ENCODE results near the gene OR51B5. TPM values are rescaled to one million over a fixed set of nuclear protein-coding genes. Genes with fewer than 3 reads are reported as not detected.
"Not testable (repeated sequence)": the region's sequence is repeated elsewhere in the genome, so short reads cannot be mapped to it uniquely, and the experiment has no call there.

The OR51B5 gene
- total RNA-seq, 1 donor from 2014 or later = 0.34 TPM

- no peaks in the 10 kb centered on the region for H3K4me1 Mint-ChIP-seq (ENCODE audit: low read depth)
- H3K9me3 Mint-ChIP-seq (ENCODE audit: low read depth) = no peaks in the 10 kb centered on the region
- H3K4me3 Mint-ChIP-seq (ENCODE audit: low read depth) = no peak overlapping the region
- TF ChIP-seq CTCF (IDR thresholded peaks at IDR 0.05; ENCODE audit: unreplicated experiment) = no peak
- DNase-seq (ENCODE audit: low spot score, unreplicated experiment) = no peak
- H3K27me3 Mint-ChIP-seq = no peaks in the 10 kb centered on the region
- H3K36me3 Mint-ChIP-seq (ENCODE audit: insufficient read depth) = no peaks in the 10 kb centered on the region
- no peak overlapping the region for H3K27ac Mint-ChIP-seq
Measured at GRCh38 chr11:5363679-5364078, 20.4 kb upstream of the OR51B5 start.

- H3K9me3 Mint-ChIP-seq (ENCODE audit: low read depth) = no peaks in the 10 kb centered on the region
- H3K4me1 Mint-ChIP-seq (ENCODE audit: low read depth) = no peaks in the 10 kb centered on the region
- H3K27me3 Mint-ChIP-seq = no peaks in the 10 kb centered on the region
- TF ChIP-seq CTCF (IDR thresholded peaks at IDR 0.05; ENCODE audit: unreplicated experiment) = no peak
- H3K4me3 Mint-ChIP-seq (ENCODE audit: low read depth) = no peak overlapping the region
- no peaks in the 10 kb centered on the region for H3K36me3 Mint-ChIP-seq (ENCODE audit: insufficient read depth)
- DNase-seq (ENCODE audit: low spot score, unreplicated experiment) = no peak
- no peak overlapping the region for H3K27ac Mint-ChIP-seq
Measured at GRCh38 chr11:5362017-5362625, 18.8 kb upstream of the OR51B5 start.

GRCh38 chr11:5356031-5356430 is 12.7 kb upstream of the OR51B5 start:
- not testable (repeated sequence) for H3K4me1 Mint-ChIP-seq (ENCODE audit: low read depth); H3K36me3 Mint-ChIP-seq (ENCODE audit: insufficient read depth); H3K4me3 Mint-ChIP-seq (ENCODE audit: low read depth); H3K27me3 Mint-ChIP-seq; DNase-seq (ENCODE audit: low spot score, unreplicated experiment); H3K27ac Mint-ChIP-seq; H3K9me3 Mint-ChIP-seq (ENCODE audit: low read depth)

GRCh38 chr11:5351208-5351607 is 7.9 kb upstream of the OR51B5 start, which contains the start of gene OR51B6:
OR51B6 (plus strand) TSS chr11:5351508; CDS start chr11:5351508, 0 bp downstream.
- Mint-ChIP-seq H3K4me1 (ENCODE audit: low read depth) (no peaks in the 10 kb centered on the region), H3K4me3 (ENCODE audit: low read depth) (no peak within 1 kb of the TSS), H3K27ac (no peak within 1 kb of the TSS), H3K9me3 (ENCODE audit: low read depth) (no peaks in the 10 kb centered on the region), H3K27me3 (peaks cover 6% of the 10 kb centered on the region), H3K36me3 (ENCODE audit: insufficient read depth) (no peaks in the 10 kb centered on the region)
- no peak for DNase-seq (ENCODE audit: low spot score, unreplicated experiment)
- TF ChIP-seq CTCF (IDR thresholded peaks at IDR 0.05; ENCODE audit: unreplicated experiment) = no peak

GRCh38 chr11:5349550-5349949 is 6.2 kb upstream of the OR51B5 start:
- H3K9me3 Mint-ChIP-seq (ENCODE audit: low read depth) = no peaks in the 10 kb centered on the region
- H3K4me1 Mint-ChIP-seq (ENCODE audit: low read depth) = no peaks in the 10 kb centered on the region
- peaks cover 6% of the 10 kb centered on the region for H3K27me3 Mint-ChIP-seq
- H3K4me3 Mint-ChIP-seq (ENCODE audit: low read depth) = no peak overlapping the region
- DNase-seq (ENCODE audit: low spot score, unreplicated experiment) = no peak
- no peaks in the 10 kb centered on the region for H3K36me3 Mint-ChIP-seq (ENCODE audit: insufficient read depth)
- H3K27ac Mint-ChIP-seq = no peak overlapping the region
- TF ChIP-seq CTCF (IDR thresholded peaks at IDR 0.05; ENCODE audit: unreplicated experiment) = no peak

- H3K4me1 Mint-ChIP-seq (ENCODE audit: low read depth) = no peaks in the 10 kb centered on the region
- peaks cover 6% of the 10 kb centered on the region for H3K27me3 Mint-ChIP-seq
- H3K27ac Mint-ChIP-seq = no peak overlapping the region
- H3K9me3 Mint-ChIP-seq (ENCODE audit: low read depth) = no peaks in the 10 kb centered on the region
- no peak for TF ChIP-seq CTCF (IDR thresholded peaks at IDR 0.05; ENCODE audit: unreplicated experiment)
- no peak overlapping the region for H3K4me3 Mint-ChIP-seq (ENCODE audit: low read depth)
- no peaks in the 10 kb centered on the region for H3K36me3 Mint-ChIP-seq (ENCODE audit: insufficient read depth)
- no peak for DNase-seq (ENCODE audit: low spot score, unreplicated experiment)
Measured at GRCh38 chr11:5348551-5349194, 5.3 kb upstream of the OR51B5 start.

Data from progenitor cell of endocrine pancreas (in vitro differentiated cells).